Sigmoid colon (tissue), 4 donors: ENCODE data around the gene SLC16A8.

ENCODE experiments used
- CTCF ChIP-seq, 4 experiments: fragments of 450-650 bp in 3 of 4; fragments of 200-600 bp in 1 of 4; IDR thresholded peaks; one replicate each; pipeline ENCODE4 v1.5.1; 2016 to 2019; ENCODE audit warnings: antibody characterized with exemption in 4 of 4, mild to moderate bottlenecking in 3 of 4, moderate library complexity in 2 of 4
- POLR2A ChIP-seq, 2 donors: fragments of 450-650 bp; IDR thresholded peaks; one replicate each; pipeline ENCODE4 v1.6.1; 2016; ENCODE audit warnings: antibody characterized with exemption in 2 of 2, mild to moderate bottlenecking in 2 of 2, moderate library complexity in 2 of 2
- POLR2AphosphoS5 ChIP-seq, 4 donors: sonication (generic); formaldehyde crosslinking; IDR thresholded peaks; one replicate each; pipeline ENCODE4 v1.6.1; 2017; ENCODE audit warnings: antibody characterized with exemption in 4 of 4

- no peak for TF ChIP-seq CTCF (IDR thresholded peaks at IDR 0.05)
- no peak for TF ChIP-seq POLR2A (IDR thresholded peaks at IDR 0.05)
- TF ChIP-seq POLR2AphosphoS5 (IDR thresholded peaks at IDR 0.05), result no peak
Observed at GRCh38 chr22:38109371-38110001, 25.5 kb upstream of the SLC16A8 start.
